Endothelial cell (in vitro differentiated cells): Measurements from ENCODE around the gene RPS6KL1. TPM values are rescaled to one million over a fixed set of nuclear protein-coding genes. Genes with fewer than 3 reads are reported as not detected.

Source experiments
- DNase-seq: peaks from one replicate; pipeline ENCODE4 v3.0.0; 2021; ENCODE audit warnings: low spot score
- H3K27ac Mint-ChIP-seq: one replicate; pipeline ENCODE4 v1.8.0; 2021; ENCODE audit warnings: mixed read lengths, inconsistent platforms; ENCODE audit not compliant: unreplicated experiment
- H3K27me3 Mint-ChIP-seq: one replicate; pipeline ENCODE4 v1.8.0; 2021; ENCODE audit warnings: mild to moderate bottlenecking, moderate library complexity, mixed read lengths, inconsistent platforms; ENCODE audit not compliant: unreplicated experiment
- H3K36me3 Mint-ChIP-seq: one replicate; pipeline ENCODE4 v1.8.0; 2021; ENCODE audit warnings: mild to moderate bottlenecking, low read depth, mixed read lengths, inconsistent platforms; ENCODE audit not compliant: unreplicated experiment
- H3K4me1 Mint-ChIP-seq: one replicate; pipeline ENCODE4 v1.8.0; 2021; ENCODE audit warnings: mild to moderate bottlenecking, mixed read lengths, inconsistent platforms; ENCODE audit not compliant: unreplicated experiment
- H3K4me3 Mint-ChIP-seq: one replicate; pipeline ENCODE4 v1.8.0; 2021; ENCODE audit warnings: mild to moderate bottlenecking, mixed read lengths, inconsistent platforms; ENCODE audit not compliant: unreplicated experiment
- H3K9me3 Mint-ChIP-seq: one replicate; pipeline ENCODE4 v1.8.0; 2021; ENCODE audit warnings: mixed read lengths, inconsistent platforms; ENCODE audit not compliant: unreplicated experiment
- total RNA-seq: library from RNA; stranded (reverse); fragmentation: NEBNext Ultra II Directional; extraction: Animal tissue kit (Norgen Biotek cat#: 25700); gene quantifications from one replicate; pipeline ENCODE4 v1.2.1, GENCODE V29; 2021; ENCODE audit not compliant: unreplicated experiment
- TF ChIP-seq, protein P1 (sequence below): fragments of 200-600 bp; sonication (generic); IDR thresholded peaks from one replicate; pipeline ENCODE4 v1.5.0; 2021; ENCODE audit warnings: antibody characterized with exemption; ENCODE audit not compliant: unreplicated experiment

Gene RPS6KL1
- total RNA-seq, 1 donor from 2014 or later: 2.3 TPM

DNA sequence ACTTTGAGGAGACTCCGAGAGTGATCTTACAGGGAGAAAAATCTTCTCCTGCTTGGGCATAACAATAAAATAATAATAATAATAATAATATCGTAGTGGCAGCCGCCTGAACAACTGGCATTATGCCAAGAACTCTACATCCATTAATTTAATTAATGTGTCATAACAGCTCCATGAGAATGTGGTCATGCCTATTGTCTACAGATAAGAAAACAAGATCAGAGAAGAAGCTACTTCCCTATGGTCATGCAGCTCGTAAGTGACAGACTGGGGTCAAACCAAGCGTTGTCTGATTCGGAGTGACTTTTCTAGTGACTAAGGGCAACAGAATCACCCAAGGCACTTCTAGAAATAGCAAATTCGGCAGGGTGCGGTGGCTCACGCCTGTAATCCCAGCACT is 58.9 kb downstream of the RPS6KL1 start:
- Mint-ChIP-seq H3K27me3 (peaks cover 3% of the 10 kb centered on the region), H3K27ac (no peak overlapping the region), H3K36me3 (no peaks in the 10 kb centered on the region), H3K4me3 (no peak overlapping the region), H3K4me1 (peaks cover 11% of the 10 kb centered on the region), H3K9me3 (no peaks in the 10 kb centered on the region)
- TF ChIP-seq, protein P1, sequence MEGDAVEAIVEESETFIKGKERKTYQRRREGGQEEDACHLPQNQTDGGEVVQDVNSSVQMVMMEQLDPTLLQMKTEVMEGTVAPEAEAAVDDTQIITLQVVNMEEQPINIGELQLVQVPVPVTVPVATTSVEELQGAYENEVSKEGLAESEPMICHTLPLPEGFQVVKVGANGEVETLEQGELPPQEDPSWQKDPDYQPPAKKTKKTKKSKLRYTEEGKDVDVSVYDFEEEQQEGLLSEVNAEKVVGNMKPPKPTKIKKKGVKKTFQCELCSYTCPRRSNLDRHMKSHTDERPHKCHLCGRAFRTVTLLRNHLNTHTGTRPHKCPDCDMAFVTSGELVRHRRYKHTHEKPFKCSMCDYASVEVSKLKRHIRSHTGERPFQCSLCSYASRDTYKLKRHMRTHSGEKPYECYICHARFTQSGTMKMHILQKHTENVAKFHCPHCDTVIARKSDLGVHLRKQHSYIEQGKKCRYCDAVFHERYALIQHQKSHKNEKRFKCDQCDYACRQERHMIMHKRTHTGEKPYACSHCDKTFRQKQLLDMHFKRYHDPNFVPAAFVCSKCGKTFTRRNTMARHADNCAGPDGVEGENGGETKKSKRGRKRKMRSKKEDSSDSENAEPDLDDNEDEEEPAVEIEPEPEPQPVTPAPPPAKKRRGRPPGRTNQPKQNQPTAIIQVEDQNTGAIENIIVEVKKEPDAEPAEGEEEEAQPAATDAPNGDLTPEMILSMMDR: no peak
- DNase-seq: no peak

DNA sequence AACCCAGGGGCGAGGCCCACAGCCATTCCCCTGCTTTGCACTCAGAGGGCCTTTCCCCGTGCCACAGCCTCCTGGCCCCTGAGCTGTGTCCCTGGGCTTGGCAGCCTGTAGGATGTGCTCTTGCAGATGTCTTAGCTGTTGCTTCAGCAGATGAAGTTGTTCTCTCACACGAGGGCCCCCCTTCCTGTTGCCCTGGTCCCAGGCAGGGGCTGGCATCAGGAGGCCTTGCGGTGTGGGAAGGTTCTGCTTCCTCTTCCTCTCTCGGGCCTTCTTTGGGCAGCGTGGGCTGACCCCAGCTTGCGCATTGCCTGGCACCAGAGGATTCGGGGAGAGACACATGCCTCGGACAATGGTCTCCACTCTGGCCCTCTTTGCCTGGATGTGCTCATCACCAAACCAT is 59.8 kb downstream of the RPS6KL1 start:
- DNase-seq: no peak
- Mint-ChIP-seq H3K4me3 (no peak overlapping the region), H3K9me3 (no peaks in the 10 kb centered on the region), H3K4me1 (peaks cover 11% of the 10 kb centered on the region), H3K27me3 (peaks cover 3% of the 10 kb centered on the region), H3K27ac (no peak overlapping the region), H3K36me3 (no peaks in the 10 kb centered on the region)
- TF ChIP-seq, protein P1: no peak

DNA sequence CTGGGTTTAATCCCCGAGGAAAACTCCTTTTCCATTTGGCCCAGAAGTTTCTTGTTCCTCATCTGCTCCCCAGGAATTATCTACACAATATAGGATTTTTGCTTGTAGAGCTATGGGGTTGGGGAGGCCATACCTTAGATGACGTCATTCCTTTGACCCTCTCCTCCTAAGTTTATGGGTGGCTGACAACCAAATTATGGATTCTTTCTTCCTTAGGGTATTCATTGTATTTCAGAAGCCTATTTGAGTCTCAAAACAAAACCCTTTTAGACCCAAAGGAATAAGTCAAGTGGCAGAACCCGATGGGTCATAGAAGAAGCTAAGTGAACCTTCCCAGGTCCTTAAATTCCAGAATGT is 61.3 kb downstream of the RPS6KL1 start:
- Mint-ChIP-seq H3K27ac (no peak overlapping the region), H3K36me3 (no peaks in the 10 kb centered on the region), H3K4me1 (peaks cover 11% of the 10 kb centered on the region), H3K27me3 (peaks cover 3% of the 10 kb centered on the region), H3K9me3 (no peaks in the 10 kb centered on the region), H3K4me3 (no peak overlapping the region)
- TF ChIP-seq, protein P1: no peak
- no peak for DNase-seq

DNA sequence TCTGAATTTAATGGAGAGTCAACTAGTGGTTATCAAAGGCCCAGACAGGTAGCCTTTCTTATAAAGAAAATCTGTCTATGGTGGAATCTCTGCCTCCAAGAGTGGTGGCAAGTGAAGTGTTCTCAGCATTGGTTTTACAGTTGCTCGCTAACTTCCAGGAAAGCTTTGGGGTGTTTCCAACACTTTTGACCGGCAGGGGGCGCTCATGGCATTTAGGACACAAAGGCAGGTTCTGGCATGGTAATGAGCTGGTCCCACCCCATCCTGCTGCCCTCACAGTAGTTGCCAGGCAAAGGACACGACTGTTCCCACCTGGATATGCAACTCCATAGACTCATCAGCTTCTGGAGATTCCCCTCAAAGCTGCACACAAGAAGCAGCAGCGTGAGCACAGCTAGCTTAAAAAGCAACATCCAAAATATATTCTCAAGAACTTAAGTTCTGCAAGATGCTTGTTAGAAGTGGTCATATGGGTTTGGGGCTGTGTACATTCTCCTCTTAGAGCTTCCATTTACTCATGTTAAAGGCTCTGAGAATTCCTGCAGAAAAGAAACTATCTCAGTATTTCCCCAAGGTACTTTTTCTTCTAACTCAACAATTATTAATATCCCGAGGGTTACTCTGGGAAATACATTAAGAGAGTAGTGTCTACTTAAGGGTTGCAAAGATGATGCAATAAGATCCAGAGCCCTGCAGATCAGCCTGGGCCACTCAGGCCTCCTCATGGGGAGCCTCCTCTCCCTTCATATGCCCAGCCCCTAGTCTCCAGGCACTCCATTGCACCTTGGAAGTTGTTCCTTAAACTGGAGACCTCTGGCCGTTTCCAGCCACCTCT is 61.9 kb downstream of the RPS6KL1 start:
- DNase-seq: peak; percentile 95
- Mint-ChIP-seq H3K36me3 (no peaks in the 10 kb centered on the region), H3K27me3 (peaks cover 2% of the 10 kb centered on the region), H3K9me3 (no peaks in the 10 kb centered on the region), H3K4me1 (peaks cover 9% of the 10 kb centered on the region), H3K4me3 (no peak overlapping the region), H3K27ac (no peak overlapping the region)
- TF ChIP-seq, protein P1: peak; percentile 88

DNA sequence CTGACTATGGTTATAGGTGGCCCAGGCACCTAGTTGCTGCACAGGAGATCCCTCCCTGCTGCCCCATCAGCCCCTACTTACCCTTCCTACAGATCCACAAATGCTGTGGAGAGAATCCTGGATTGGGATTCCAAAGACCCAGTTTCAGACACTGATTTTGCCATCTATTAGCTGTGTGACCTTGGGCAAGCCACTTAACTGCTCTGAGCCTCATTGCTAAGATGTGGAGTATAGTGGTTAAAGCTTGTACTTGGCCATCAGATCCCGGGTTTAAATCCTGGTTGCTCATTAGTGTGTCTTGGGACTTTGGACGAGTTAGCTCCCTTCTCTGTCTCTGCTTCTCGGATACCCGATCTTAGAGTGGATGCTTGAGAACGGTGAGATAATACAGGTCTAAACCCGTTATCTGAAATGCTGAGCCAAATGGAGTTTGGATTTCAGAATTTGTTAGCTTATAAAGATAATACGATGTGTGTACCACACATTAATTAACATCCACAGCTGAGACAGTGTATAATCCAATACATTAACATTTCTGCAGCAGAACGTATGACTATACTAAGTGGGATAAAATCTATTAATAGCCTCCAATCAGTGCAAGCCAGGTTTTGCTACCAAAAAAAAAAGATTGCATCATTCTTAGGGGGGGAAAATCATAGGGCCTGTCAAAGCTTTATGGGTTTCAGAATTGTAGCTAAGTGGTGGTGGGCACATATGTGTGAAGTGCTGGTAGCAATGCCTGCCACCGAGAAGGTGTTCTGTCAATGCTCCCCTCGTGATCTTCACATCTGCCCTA is 63.1 kb downstream of the RPS6KL1 start:
- Mint-ChIP-seq H3K27me3 (peaks cover 2% of the 10 kb centered on the region), H3K4me3 (no peak overlapping the region), H3K27ac (no peak overlapping the region), H3K4me1 (peaks cover 9% of the 10 kb centered on the region), H3K9me3 (no peaks in the 10 kb centered on the region), H3K36me3 (no peaks in the 10 kb centered on the region)
- no peak for DNase-seq
- TF ChIP-seq, protein P1: no peak
